MG63 (cell line): ENCODE measurements around the gene TTLL11. TPM values are rescaled to one million over a fixed set of nuclear protein-coding genes. Genes with fewer than 3 reads are reported as not detected.
A peak's percentile ranks its signal among the peaks of the same experiment; 100 is the strongest.

ENCODE experiments used
- DNase-seq: peaks from one replicate; pipeline ENCODE4 v3.0.0-alpha.2; 2020
- H3K27me3 ChIP-seq: fragments of 250-450 bp; sonication (Bioruptor Pico); 2 replicates; pipeline ENCODE4 v1.5.1; 2020; ENCODE audit warnings: mild to moderate bottlenecking, moderate library complexity
- H3K36me3 ChIP-seq: fragments of 250-450 bp; sonication (Bioruptor Pico); 2 replicates; pipeline ENCODE4 v1.5.1; 2020; ENCODE audit warnings: mild to moderate bottlenecking, moderate library complexity
- H3K4me3 ChIP-seq: fragments of 250-450 bp; sonication (Bioruptor Pico); 2 replicates; pipeline ENCODE4 v1.5.1; 2020; ENCODE audit warnings: mild to moderate bottlenecking, moderate library complexity
- H3K9me3 ChIP-seq: fragments of 250-450 bp; sonication (Bioruptor Pico); 2 replicates; pipeline ENCODE4 v1.5.1; 2020; ENCODE audit warnings: mild to moderate bottlenecking, moderate library complexity
- total RNA-seq: library from RNA; depleted of rRNA; stranded (reverse); fragments of >200 nt; shearing (Covaris generic); gene quantifications from 2 replicates; pipeline ENCODE4 v1.2.3, GENCODE V29; 2014; ENCODE audit warnings: low replicate concordance

Gene TTLL11
- total RNA-seq, 1 experiment from 2014 or later: 3.2 TPM

DNA sequence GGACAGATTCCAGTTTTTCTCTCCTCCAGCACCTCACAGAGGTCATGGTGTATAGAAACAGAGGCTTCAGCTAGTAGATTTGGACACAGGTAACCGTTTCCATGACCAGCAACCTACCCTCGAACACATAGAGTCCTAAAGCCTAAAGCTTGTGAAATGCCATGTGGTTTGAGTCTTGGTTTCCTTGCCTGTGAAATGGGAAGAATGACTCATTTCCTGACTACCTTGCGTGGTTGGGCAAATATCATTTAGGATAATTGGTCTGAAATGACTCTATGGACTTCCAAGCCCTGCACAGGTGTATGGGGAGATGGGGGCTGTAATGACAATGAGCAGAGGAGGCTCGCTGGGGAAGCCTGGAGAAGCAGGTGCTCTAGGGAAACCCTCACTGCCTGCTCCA is 134.6 kb downstream of the TTLL11 start:
- Histone ChIP-seq H3K27me3 (no peaks in the 10 kb centered on the region), H3K4me3 (no peak overlapping the region), H3K9me3 (no peaks in the 10 kb centered on the region), H3K36me3 (no peaks in the 10 kb centered on the region)
- DNase-seq: no peak

DNA sequence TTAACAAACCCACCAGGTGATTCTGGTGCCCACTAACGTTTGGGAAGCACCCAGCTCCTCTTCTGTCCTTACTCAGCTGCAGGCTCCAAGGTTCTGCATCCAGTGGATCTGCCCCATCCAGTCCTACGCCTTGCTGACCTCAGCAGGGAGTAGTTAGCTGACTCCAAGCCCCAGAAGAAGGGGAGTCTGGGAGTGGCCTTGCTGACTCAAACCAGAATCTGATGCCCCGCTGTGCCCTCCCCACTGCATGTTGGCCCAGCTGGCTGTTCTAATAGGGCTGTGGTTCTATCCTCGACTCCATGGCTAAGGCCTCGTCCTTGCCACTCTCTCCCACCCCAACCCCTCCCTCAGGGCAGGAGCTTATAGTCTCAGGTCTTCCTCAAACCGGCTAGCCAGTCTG is 136.3 kb downstream of the TTLL11 start:
- DNase-seq: peak; percentile 89
- H3K27me3 ChIP-seq: no peaks in the 10 kb centered on the region
- H3K9me3 ChIP-seq: no peaks in the 10 kb centered on the region
- no peaks in the 10 kb centered on the region for H3K36me3 ChIP-seq
- no peak overlapping the region for H3K4me3 ChIP-seq

DNA sequence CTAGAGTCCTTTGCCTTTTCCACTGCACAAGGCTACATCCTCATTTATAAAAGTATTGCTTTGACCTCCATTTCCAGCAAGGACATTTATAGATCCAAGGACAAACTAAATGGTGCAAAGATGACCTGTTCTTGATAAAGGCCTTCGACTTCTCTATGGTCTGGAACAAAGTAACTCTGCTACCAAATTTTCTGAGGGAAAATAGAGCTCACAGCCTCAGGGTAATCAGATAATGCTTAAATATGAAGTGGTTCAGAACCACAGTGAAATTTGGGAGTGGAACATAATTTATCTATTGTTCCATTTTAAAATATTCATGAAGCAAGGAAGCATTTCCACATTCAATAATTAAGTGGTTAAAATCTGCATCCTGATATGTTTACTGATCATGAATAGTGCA is 137.5 kb downstream of the TTLL11 start:
- DNase-seq: no peak
- Histone ChIP-seq H3K4me3 (no peak overlapping the region), H3K27me3 (no peaks in the 10 kb centered on the region), H3K9me3 (no peaks in the 10 kb centered on the region), H3K36me3 (no peaks in the 10 kb centered on the region)

DNA sequence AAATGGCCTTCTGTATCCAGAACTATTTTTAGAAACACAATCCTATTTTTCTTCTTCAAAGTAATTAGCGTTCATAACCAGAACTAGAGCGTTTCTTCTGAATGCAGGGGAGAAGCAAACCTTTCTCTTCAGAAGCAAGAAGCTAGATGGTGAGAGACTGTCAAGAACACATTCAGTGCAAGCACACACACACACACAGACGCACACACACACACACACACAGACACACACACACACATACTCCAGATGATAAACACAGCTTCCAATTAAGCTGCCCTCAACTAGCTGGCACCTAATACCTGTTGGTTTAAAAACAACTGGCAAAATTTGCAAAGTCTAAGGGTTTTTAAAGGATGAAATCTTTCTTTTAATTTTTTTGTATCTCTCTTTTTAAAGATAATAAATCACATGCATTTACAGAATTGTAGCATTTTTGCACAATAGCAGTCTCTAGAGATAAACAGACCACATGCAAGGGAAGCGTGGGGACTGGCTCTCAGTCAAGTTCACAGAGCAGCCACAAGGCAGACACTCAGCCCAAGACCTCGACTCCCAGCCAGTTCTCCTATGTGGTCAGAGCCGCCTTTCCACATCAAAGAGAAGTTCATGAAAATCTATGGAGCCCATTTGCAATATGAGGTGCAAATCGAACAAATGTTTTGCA is 138.5 kb downstream of the TTLL11 start:
- H3K9me3 ChIP-seq: no peaks in the 10 kb centered on the region
- no peaks in the 10 kb centered on the region for H3K36me3 ChIP-seq
- DNase-seq: no peak
- H3K4me3 ChIP-seq: no peak overlapping the region
- no peaks in the 10 kb centered on the region for H3K27me3 ChIP-seq

DNA sequence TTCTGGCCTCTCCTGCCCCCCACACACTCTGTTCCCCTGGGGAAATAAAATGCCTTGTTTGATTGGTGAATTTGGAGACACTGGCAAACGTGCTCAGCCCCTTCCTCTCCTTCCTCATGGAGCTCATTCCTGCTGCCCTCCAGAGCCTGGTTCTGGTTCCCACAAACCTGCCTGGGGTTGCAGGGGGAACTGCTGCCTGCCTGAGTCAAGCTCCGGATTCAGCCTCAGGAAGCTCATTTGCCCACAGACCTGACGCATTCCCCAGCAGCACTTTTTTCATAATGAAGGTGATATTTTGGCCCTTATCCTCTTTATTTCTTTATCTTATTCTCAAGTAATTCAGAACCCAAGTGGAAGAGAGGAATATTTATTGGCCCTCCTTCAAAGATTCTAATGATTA is 140.5 kb downstream of the TTLL11 start:
- Histone ChIP-seq H3K27me3 (no peaks in the 10 kb centered on the region), H3K36me3 (no peaks in the 10 kb centered on the region), H3K4me3 (no peak overlapping the region), H3K9me3 (no peaks in the 10 kb centered on the region)
- DNase-seq: no peak

DNA sequence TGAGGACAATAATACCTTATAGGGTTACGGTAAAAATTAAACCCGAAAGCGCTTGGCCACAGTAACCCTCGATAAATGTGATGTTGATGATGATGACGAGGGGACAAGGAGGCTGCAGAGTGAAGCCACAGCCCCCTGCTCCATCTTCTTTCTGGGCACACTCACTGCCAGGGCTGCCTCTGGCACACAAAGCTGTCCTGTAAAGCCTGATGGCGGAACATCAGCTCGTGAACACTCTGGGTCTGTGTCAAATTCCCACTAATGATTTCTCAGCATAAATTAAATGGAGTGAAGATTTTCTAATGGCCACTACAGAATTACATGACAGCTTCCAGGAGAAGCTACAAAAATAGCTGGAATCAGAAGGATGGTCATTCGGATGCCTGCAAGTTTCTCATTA is 142.2 kb downstream of the TTLL11 start:
- H3K36me3 ChIP-seq: no peaks in the 10 kb centered on the region
- no peaks in the 10 kb centered on the region for H3K27me3 ChIP-seq
- no peak overlapping the region for H3K4me3 ChIP-seq
- H3K9me3 ChIP-seq: no peaks in the 10 kb centered on the region
- DNase-seq: no peak

DNA sequence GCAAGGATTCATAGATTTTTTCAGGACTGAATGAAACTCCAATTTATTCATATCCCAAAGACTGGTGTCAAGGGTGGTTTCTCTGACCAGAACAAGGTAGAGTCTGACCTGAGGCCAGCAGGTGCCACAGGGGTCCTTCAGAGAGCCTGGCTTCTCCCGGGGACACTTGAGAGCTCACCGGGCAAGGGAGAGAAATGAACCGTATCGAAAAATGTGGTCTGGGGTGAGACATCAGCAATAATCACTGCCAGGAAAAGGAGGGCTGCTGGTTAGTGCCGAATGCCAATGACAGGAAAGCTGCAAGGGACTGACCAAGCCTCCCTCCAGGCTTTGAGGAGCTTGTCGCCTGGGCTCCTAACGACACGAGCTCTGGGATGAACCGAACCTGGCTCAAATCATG is 142.7 kb downstream of the TTLL11 start:
- DNase-seq: no peak

DNA sequence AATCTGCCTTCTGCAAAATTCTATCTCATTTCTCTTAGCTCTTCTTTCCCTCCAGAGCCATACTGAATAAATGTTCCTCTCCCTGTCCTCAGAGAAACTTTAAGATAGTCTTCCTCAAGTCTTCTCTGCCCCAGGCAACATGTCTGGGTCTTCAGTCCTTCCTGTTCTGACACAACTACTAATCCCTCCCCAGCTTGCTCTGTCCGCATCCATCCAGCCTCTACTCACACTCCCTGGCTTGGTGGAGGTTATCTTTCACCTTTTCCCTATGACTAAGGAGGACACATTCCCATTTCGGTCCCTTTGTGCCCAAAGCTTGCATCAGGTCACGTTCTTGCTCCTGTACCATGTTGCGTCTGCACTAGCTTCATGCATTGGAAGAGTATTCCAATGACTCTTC is 143.3 kb downstream of the TTLL11 start:
- DNase-seq: no peak
- no peak overlapping the region for H3K4me3 ChIP-seq
- no peaks in the 10 kb centered on the region for H3K36me3 ChIP-seq
- no peaks in the 10 kb centered on the region for H3K27me3 ChIP-seq
- H3K9me3 ChIP-seq: no peaks in the 10 kb centered on the region

More for the DNA sequence above, 142.7 kb downstream of the TTLL11 start:
- Histone ChIP-seq H3K36me3 (no peaks in the 10 kb centered on the region), H3K27me3 (no peaks in the 10 kb centered on the region), H3K9me3 (no peaks in the 10 kb centered on the region), H3K4me3 (no peak overlapping the region)

DNA sequence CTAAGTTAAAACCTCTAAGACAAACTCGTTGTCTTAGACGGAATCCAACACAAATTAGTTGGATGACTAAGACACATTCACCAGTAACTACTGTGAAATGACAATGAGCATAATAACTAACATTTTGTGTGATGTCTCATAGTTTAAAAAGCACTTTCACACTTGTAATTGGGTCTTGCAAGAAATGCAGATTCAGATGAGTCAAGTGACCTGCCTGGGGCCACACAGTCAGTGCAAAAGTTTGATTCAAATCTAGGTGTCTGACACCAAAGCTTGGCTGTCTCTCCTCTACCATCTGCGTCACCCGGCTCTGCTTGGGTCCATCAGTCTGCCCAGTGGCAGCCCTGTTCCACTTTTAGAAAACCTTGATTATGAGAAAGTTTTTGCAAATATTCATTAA is 143.7 kb downstream of the TTLL11 start:
- no peak overlapping the region for H3K4me3 ChIP-seq
- no peaks in the 10 kb centered on the region for H3K36me3 ChIP-seq
- peak; percentile 9 for DNase-seq
- no peaks in the 10 kb centered on the region for H3K9me3 ChIP-seq
- H3K27me3 ChIP-seq: no peaks in the 10 kb centered on the region

DNA sequence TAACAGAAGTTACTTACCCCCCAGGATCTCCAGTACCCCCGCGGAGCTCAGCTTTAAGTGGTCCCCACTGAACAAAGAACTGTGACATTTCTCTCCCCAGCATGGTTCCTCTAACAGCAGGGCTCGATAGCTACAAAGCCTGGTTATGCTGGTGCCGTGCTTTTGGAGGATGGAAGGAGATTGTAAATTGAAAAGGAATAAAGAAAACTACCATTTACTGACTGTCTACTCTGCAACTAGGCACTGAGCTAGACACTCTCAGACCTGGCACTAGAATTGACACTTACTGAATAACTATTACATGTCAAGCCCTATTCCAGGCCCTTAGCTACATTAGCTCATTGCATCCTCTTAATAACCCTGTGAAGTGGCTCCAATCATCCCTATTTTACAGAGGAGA is 145.3 kb downstream of the TTLL11 start:
- H3K36me3 ChIP-seq: no peaks in the 10 kb centered on the region
- no peak overlapping the region for H3K4me3 ChIP-seq
- H3K9me3 ChIP-seq: no peaks in the 10 kb centered on the region
- no peaks in the 10 kb centered on the region for H3K27me3 ChIP-seq
- DNase-seq: peak; percentile 36

DNA sequence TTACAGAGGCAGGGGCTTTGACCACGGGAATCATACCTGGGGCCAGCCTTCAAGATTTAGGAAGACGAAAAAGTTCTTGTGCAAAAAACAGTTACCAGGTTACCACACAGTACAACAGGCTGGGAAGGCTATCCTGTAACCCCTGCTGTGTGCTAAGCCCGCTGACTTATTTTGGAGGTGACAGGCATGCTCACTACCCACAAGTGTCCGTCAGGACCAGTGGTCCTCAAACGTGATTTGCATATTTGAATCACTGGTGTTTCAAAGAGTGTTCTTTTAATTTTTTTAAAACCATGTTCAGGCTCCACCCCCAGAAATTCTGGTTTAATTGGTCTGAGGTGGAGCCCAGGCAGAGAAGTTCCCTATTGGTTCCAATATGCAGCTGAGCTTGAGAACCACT is 146.6 kb downstream of the TTLL11 start:
- no peaks in the 10 kb centered on the region for H3K36me3 ChIP-seq

DNA sequence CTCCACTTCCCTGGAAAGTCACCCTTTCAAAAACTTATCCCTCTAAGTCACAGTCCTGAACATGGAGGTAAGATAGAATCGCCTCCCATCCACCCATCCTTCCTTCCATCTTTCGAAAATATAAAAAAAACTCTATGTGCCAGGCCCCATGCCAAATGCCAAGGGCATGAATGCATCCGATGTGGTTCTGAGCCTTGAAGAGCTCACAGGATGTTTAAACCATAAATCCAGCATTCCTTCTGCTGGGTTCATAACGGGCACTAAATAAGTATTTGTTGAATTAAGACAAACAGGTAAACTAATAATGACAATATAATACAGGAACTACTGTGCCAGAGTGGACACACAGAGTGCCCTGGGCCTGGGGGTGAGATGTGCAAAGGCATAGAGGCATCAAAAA is 147.3 kb downstream of the TTLL11 start:
- DNase-seq: peak; percentile 73
- no peaks in the 10 kb centered on the region for H3K36me3 ChIP-seq

More for the DNA sequence above, 146.6 kb downstream of the TTLL11 start:
- peak; percentile 11 for DNase-seq
- Histone ChIP-seq H3K4me3 (no peak overlapping the region), H3K27me3 (no peaks in the 10 kb centered on the region), H3K9me3 (no peaks in the 10 kb centered on the region)

DNA sequence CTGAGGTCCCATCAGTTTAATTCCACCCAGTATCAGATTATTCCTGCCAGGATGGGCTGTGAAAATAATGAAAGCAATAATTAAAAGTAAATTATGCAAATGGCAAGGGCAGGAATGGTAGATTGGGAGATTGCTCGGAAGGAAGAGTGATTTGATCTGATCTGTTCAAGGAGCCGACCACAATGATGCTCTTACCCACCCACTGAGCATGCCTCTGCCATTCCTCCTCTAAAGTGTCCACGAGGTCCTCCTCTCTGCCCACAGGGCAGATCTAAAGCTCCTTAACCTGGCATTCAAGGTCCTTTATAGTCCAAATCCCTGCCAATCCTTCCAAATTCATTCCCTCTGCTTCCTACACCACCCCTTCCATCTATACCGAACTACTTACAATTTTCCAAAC is 147.8 kb downstream of the TTLL11 start:
- peak; percentile 11 for DNase-seq
- Histone ChIP-seq H3K36me3 (no peaks in the 10 kb centered on the region), H3K9me3 (no peaks in the 10 kb centered on the region), H3K27me3 (no peaks in the 10 kb centered on the region), H3K4me3 (no peak overlapping the region)

More for the DNA sequence above, 147.3 kb downstream of the TTLL11 start:
- Histone ChIP-seq H3K4me3 (no peak overlapping the region), H3K9me3 (no peaks in the 10 kb centered on the region), H3K27me3 (no peaks in the 10 kb centered on the region)

DNA sequence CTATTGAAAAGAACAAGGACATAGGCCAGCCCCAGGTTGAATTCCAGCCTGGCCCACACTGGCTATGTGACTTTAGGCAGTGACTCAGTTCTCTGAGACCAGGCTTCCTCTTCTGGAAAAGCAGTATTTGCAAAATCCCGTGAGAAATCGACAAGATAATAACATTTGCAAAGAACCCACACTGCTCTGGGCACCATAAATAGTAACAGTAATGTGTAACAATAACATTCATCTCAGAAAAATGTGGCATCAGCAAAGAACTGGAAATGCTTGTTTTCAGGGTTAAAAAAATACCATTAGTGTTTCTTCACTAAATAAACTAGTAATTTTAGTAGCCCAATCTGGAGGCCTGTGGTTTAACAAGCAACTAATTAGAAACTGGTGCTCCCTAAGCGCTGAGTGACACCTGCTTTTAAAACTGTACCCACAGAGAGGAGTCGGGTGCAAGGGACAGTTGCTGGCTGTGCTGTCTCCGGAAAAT is 148.4 kb downstream of the TTLL11 start:
- Histone ChIP-seq H3K27me3 (no peaks in the 10 kb centered on the region), H3K36me3 (no peaks in the 10 kb centered on the region), H3K9me3 (no peaks in the 10 kb centered on the region), H3K4me3 (no peak overlapping the region)
- DNase-seq: peak; percentile 47

DNA sequence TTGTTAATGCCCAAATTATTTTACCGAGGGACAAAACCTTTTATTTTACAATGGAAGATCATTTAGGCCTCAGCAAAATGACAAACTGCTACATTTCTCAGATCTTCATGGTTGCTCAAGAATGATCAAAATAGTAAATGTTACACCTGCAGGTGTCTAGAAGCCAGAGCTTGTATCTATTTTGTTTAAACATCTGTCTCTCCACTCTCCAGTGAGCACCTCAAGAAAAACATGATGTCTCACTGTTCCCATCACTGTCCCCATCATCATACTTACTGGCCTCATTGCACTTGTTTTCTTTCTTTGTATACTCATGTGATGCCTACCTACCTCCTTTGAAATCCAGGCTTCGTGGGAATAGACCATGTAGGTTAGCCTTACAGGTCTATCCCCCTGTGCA is 149.6 kb downstream of the TTLL11 start:
- Histone ChIP-seq H3K4me3 (no peak overlapping the region), H3K27me3 (no peaks in the 10 kb centered on the region), H3K9me3 (no peaks in the 10 kb centered on the region), H3K36me3 (no peaks in the 10 kb centered on the region)
- no peak for DNase-seq

DNA sequence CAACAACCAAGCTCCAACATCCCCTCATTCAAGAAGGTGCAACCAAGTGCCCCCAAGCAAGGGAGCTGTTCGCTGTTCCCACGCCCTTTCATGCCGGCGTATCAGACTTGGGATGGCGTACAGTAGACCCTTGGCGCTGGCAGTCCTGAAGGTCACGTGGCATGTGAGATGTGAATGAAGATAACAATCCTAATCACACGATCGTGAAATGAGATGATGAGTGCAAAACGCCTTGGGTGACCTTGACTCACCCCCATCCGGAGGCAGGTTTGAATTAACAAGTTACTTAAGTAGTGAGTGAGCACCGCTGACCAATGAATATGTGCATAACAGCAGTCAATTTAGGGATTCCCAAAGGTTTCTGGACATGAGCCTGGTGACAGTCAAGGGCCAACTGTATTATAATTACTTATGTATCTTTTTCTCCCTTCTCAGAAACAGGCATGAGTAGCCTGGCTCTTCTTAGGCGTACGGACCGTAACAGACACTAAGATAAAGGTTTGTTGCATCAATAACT is 150.2 kb downstream of the TTLL11 start:
- no peaks in the 10 kb centered on the region for H3K9me3 ChIP-seq
- DNase-seq: no peak
- no peaks in the 10 kb centered on the region for H3K27me3 ChIP-seq
- H3K36me3 ChIP-seq: no peaks in the 10 kb centered on the region
- H3K4me3 ChIP-seq: no peak overlapping the region

DNA sequence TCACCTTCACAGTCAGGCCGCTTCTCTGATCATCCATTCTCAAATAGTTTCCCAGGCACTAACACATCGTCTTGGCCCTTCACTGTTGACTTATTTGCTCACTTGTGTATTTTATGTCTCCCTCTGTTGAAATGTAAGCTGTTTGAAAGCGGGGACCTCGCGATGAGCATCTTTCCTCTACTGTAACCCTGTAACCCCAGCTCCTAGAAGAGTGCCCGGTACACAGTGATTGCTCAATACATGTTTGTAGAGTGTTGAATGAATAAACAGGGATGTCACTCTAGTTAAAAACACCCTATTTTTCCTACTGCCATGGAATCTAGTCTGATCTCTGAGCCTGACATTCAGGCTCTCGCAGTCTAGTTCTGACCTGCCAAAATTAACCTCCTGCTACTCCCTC is 150.8 kb downstream of the TTLL11 start:
- no peak overlapping the region for H3K4me3 ChIP-seq
- H3K9me3 ChIP-seq: no peaks in the 10 kb centered on the region
- no peaks in the 10 kb centered on the region for H3K36me3 ChIP-seq
- H3K27me3 ChIP-seq: no peaks in the 10 kb centered on the region
- DNase-seq: no peak

DNA sequence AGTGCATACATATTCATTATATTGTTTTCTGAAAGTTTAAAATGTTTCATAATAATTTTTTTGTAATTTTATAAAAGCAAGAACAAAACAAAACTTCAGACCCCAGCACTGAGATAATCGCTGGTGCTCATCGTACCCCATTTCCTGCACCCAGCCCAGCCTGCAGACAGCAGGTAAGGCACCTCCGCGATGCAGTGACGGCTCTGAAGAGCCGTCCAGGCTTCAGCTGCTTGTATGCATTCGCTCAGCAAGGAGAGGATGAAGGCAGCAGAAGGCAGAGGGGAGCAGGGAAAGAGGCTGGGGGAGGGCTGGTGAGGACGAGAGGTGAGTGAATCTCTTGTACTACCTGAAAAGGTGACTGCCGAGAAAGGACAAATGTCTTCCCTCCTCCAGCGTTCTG is 153.5 kb downstream of the TTLL11 start:
- Histone ChIP-seq H3K36me3 (no peaks in the 10 kb centered on the region), H3K4me3 (no peak overlapping the region), H3K27me3 (no peaks in the 10 kb centered on the region), H3K9me3 (no peaks in the 10 kb centered on the region)
- DNase-seq: no peak
